AG09309 (cell line): ENCODE data around the gene GNAS.

Source experiments
- DNase-seq: peaks from one replicate; pipeline ENCODE4 v3.0.0-alpha.2; 2010; ENCODE audit warnings: low read depth
- H3K4me3 ChIP-seq: 2 replicates; pipeline ENCODE4 v1.5.1; 2011; ENCODE audit warnings: mild to moderate bottlenecking, low read depth, low read length, moderate library complexity; ENCODE audit not compliant: control insufficient read depth
- CTCF ChIP-seq: IDR thresholded peaks from 2 replicates; pipeline ENCODE4 v1.5.1; 2011; ENCODE audit warnings: mild to moderate bottlenecking, low read depth, low read length, inconsistent platforms; ENCODE audit not compliant: insufficient read depth, control insufficient read depth; ENCODE audit errors: missing control alignments

GNAS gene

DNA sequence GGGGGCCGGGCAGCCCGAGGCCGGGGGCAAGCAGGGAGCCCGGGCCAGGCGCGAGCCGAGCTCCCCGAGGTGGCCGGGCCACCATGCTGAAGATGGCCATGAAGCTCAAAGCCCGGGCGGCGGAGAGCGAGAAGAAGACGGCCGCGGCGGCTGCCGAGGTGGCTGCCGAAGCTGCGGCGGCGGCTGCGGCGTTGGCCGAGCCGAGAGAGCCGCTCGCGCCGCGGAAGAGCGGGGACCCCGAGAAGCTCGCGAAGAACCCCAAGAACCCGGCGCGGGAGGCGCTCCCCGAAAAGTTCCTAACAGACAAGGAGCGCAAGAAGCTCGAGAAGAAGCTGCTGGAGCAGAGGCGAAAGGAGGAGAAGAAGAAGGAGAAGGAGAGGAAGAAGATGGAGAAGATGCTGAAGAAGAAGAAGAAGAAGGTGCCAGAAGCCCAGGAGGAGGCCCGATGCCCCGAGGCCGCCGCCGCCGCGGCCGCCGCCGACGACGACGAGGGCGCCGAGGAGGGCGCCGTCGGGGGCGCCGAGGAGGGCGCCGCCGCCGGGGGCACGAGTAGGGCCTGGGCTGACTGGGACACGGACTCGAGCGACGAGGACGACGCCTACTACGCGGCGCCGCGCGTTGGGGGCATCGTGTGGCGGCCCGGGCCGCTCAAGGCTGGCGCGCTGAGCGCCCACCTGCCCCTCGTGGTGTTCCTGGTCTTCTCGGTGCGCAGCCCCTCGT, 37.4 kb downstream of the GNAS start:
- no peak for DNase-seq
- H3K4me3 ChIP-seq = peak overlapping the region; percentile 64
- TF ChIP-seq CTCF = no peak

DNA sequence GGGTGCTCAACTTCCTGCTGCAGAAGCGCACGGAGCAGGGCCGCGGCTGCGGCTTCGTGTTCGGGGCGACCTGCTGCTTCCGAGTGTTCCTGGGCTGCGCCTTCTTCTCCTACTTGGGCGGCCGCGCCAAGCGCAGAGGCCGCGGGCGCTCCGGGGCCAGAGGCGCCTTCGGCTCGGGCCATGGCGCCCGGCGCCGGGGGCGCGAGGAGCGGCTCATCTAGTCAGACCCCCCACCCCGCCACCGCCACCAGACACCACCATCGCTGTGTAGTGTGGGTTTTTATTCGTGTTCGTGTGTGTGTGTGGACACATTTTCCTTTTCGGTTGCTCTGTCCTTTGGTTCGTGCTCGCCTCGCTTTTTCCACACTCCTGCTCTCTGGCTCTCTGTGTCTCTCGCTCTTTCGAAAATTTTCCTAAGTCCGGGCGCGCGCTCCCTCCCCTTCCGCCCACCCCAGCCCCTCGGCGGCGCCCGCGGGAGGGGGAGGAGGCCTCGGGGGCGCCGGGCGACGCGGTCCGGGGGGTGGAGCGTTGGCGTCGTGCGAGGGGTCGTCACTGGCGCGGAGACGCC, 38.1 kb downstream of the GNAS start:
- no peak for TF ChIP-seq CTCF
- DNase-seq = no peak
- peak overlapping the region; percentile 64 for H3K4me3 ChIP-seq

GRCh38 chr20:58891086-58891717, 38.7 kb downstream of the GNAS start:
- DNase-seq = no peak
- peak overlapping the region; percentile 94 for H3K4me3 ChIP-seq
- TF ChIP-seq CTCF = no peak

DNA sequence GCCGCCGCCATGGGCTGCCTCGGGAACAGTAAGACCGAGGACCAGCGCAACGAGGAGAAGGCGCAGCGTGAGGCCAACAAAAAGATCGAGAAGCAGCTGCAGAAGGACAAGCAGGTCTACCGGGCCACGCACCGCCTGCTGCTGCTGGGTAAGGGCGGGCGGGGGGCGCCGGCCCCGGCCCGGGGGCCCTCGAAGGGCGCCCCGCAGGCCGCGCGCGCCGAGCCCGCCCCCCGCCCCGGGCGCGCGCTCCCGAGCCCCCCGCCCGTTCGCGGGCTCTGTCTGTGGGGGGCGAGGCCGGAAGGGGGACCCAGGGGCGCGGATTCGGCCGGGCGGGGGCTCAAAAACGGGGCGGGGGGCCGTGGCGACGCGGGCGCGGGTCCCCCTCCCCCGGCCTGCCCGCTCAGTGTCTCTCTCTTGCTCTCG, 39.2 kb downstream of the GNAS start:
- no peak for DNase-seq
- no peak for TF ChIP-seq CTCF
- peak overlapping the region; percentile 94 for H3K4me3 ChIP-seq

GRCh38 chr20:58892141-58892931, 39.8 kb downstream of the GNAS start:
- DNase-seq = no peak
- H3K4me3 ChIP-seq = peak overlapping the region; percentile 94
- TF ChIP-seq CTCF = no peak

DNA sequence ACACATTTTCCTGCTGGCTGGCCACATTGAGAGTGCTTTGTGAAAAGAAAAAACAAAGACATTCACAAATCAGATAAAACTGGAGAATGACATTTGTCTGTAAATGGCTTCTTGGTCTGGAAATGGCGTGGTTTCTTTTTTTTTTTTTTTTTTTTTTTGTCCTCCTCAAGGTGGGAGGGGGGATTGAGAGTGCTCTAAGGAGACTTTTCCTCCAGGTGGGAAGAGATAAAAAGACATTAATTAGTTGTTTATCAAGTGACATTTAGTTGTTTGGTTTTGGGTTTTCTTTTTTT, 40.4 kb downstream of the GNAS start:
- peak overlapping the region; percentile 94 for H3K4me3 ChIP-seq
- no peak for DNase-seq
- no peak for TF ChIP-seq CTCF
